GM23248 (cell line): Measurements from ENCODE around the gene CEBPG.

Experiments used
- EZH2 ChIP-seq: fragments of 200-600 bp; sonication (generic); IDR thresholded peaks from 2 replicates; pipeline ENCODE4 v1.6.1; 2018; ENCODE audit warnings: antibody characterized with exemption, mild to moderate bottlenecking; ENCODE audit not compliant: insufficient read depth, poor library complexity, severe bottlenecking
- EZH2phosphoT487 ChIP-seq: fragments of 200-600 bp; sonication (generic); IDR thresholded peaks from 2 replicates; pipeline ENCODE4 v1.6.1; 2018; ENCODE audit warnings: antibody characterized with exemption, moderate library complexity, mild to moderate bottlenecking, low read depth; ENCODE audit not compliant: insufficient read depth

DNA sequence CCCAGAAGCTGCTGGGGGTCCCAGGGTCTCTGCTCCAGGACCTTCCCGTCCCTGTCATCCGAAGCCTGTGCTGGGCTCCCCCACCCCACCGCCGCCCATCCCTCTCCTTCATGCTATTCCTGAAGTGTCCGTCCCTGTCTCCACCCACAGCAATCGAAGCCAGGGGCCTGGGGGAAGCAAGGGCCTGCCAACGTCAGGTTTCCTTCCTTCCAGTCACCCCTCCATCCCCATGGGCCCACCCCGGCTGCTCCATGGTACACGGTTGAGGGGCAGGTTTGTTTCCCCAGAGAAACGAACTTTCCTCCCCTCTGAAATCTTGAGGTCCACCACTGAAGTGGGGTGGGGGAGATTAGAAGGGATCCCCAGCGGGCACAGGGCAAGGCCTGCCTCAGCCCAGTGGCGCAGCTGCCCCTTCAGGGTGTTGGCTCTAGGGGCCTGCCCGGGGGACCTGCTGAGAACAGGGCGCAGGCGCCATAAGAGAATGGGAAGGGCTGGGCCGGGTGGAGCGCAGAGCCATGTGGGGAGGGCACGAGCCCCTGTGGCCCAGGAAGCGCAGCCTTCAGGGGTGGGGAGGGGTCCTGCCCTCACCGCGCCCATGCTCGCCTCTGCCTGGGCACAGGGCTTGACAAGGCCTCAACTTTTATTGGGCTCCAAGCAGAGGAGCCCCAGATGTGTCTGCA is 16.1 kb downstream of the CEBPG start:
- no peak for TF ChIP-seq EZH2
- TF ChIP-seq EZH2phosphoT487, result no peak
